Measurements from ENCODE around the gene MYBPC3.

Gene MYBPC3

GRCh38 chr11:47357985-47358730 is 5.7 kb upstream of the MYBPC3 start:
- no peak for DNase-seq (ENCODE audit: low read depth, low spot score)

GRCh38 chr11:47356998-47357329 is 4.5 kb upstream of the MYBPC3 start:
- no peak for DNase-seq (ENCODE audit: low read depth, low spot score)

- DNase-seq (ENCODE audit: low read depth, low spot score), result no peak
These were observed 3.9 kb upstream of the MYBPC3 start for GRCh38 chr11:47356129-47356997.

- peak; percentile 84 for DNase-seq (ENCODE audit: low read depth, low spot score)
These were observed 3.0 kb upstream of the MYBPC3 start for GRCh38 chr11:47355283-47356128.

- no peak for DNase-seq (ENCODE audit: low read depth, low spot score)
These were observed 2.4 kb upstream of the MYBPC3 start for GRCh38 chr11:47354913-47355282.

GRCh38 chr11:47353978-47354774 is 1.7 kb upstream of the MYBPC3 start:
- no peak for DNase-seq (ENCODE audit: low read depth, low spot score)

GRCh38 chr11:47351156-47352126 is 1.1 kb downstream of the MYBPC3 start:
- DNase-seq (ENCODE audit: low read depth, low spot score), result no peak

- no peak for DNase-seq (ENCODE audit: low read depth, low spot score)
These were observed 2.2 kb downstream of the MYBPC3 start for GRCh38 chr11:47350315-47350714.

- DNase-seq (ENCODE audit: low read depth, low spot score), result no peak
These were observed 2.9 kb downstream of the MYBPC3 start for GRCh38 chr11:47349521-47350095.

GRCh38 chr11:47348859-47349258 is 3.6 kb downstream of the MYBPC3 start:
- no peak for DNase-seq (ENCODE audit: low read depth, low spot score)

GRCh38 chr11:47348131-47348802 is 4.2 kb downstream of the MYBPC3 start:
- no peak for DNase-seq (ENCODE audit: low read depth, low spot score)

GRCh38 chr11:47347137-47347536 is 5.4 kb downstream of the MYBPC3 start:
- DNase-seq (ENCODE audit: low read depth, low spot score), result no peak

GRCh38 chr11:47345890-47346563 is 6.5 kb downstream of the MYBPC3 start:
- DNase-seq (ENCODE audit: low read depth, low spot score), result no peak

- DNase-seq (ENCODE audit: low read depth, low spot score), result no peak
These were observed 9.6 kb downstream of the MYBPC3 start for GRCh38 chr11:47342854-47343253.

- no peak for DNase-seq (ENCODE audit: low read depth, low spot score)
These were observed 10.3 kb downstream of the MYBPC3 start for GRCh38 chr11:47342036-47342803.

- DNase-seq (ENCODE audit: low read depth, low spot score), result no peak
These were observed 11.3 kb downstream of the MYBPC3 start for GRCh38 chr11:47340980-47341775.

GRCh38 chr11:47340010-47340409 is 12.5 kb downstream of the MYBPC3 start:
- no peak for DNase-seq (ENCODE audit: low read depth, low spot score)
